ENCODE data around the gene THBS3.
"Not testable (repeated sequence)": the region's sequence is repeated elsewhere in the genome, so short reads cannot be mapped to it uniquely, and the experiment has no call there.

THBS3 gene

GRCh38 chr1:155233502-155233901 is 25.8 kb upstream of the THBS3 start:
- not testable (repeated sequence) for DNase-seq

GRCh38 chr1:155232001-155232978 is 24.6 kb upstream of the THBS3 start:
- DNase-seq, result not testable (repeated sequence)

GRCh38 chr1:155231302-155231701 is 23.6 kb upstream of the THBS3 start:
- DNase-seq, result not testable (repeated sequence)

GRCh38 chr1:155228096-155228427 is 20.4 kb upstream of the THBS3 start:
- DNase-seq, result no peak

GRCh38 chr1:155227261-155228095 is 19.8 kb upstream of the THBS3 start:
- peak; percentile 92 to 99 (median 97) for DNase-seq

- DNase-seq, result peak in 1 of 6 experiments; percentile 39
These were observed 19.2 kb upstream of the THBS3 start for GRCh38 chr1:155226910-155227260.

- DNase-seq, result peak; percentile 71 to 85 (median 78)
These were observed 18.7 kb upstream of the THBS3 start for GRCh38 chr1:155226188-155226909.

GRCh38 chr1:155225404-155225759 is 17.7 kb upstream of the THBS3 start:
- DNase-seq, result not testable (repeated sequence)

- no peak for DNase-seq
These were observed 15.3 kb upstream of the THBS3 start for GRCh38 chr1:155223047-155223446.

- not testable (repeated sequence) for DNase-seq
These were observed 12.7 kb upstream of the THBS3 start for GRCh38 chr1:155220211-155220965.

GRCh38 chr1:155219592-155220031 is 11.9 kb upstream of the THBS3 start:
- no peak for DNase-seq

GRCh38 chr1:155218854-155219591 is 11.3 kb upstream of the THBS3 start:
- DNase-seq, result peak in 1 of 6 experiments; percentile 3

GRCh38 chr1:155214702-155215101 is 7.0 kb upstream of the THBS3 start:
- not testable (repeated sequence) for DNase-seq

GRCh38 chr1:155212051-155212440 is 4.3 kb upstream of the THBS3 start:
- not testable (repeated sequence) for DNase-seq

- DNase-seq, result not testable (repeated sequence)
These were observed 3.8 kb upstream of the THBS3 start for GRCh38 chr1:155211381-155212050.

GRCh38 chr1:155210314-155211104 is 2.8 kb upstream of the THBS3 start:
- DNase-seq, result no peak

- DNase-seq, result no peak
These were observed 1.6 kb upstream of the THBS3 start for GRCh38 chr1:155209312-155209721.

GRCh38 chr1:155208541-155209311 is 1.0 kb upstream of the THBS3 start, which contains the start of gene MTX1:
Gene MTX1, plus strand, starts transcription at chr1:155208695. Its CDS starts 110 bp downstream, at chr1:155208805.
- peak; percentile 76 to 90 (median 84) for DNase-seq
